Activated T-helper 1 cell treated with anti-CD3 and anti-CD28 coated beads, Interleukin-12 subunit alpha, Interleukin-12 subunit beta, Interleukin-2, Interleukin-4 antibody, amounts not matched to agents 30 ng/mL and 10 ng/mL and 1 ng/mL, durations not matched to agents 14 hours and 24 hours and 36 hours (primary cell): ENCODE results near the gene SHF. TPM values are rescaled to one million over a fixed set of nuclear protein-coding genes. Genes with fewer than 3 reads are reported as not detected.

Experiments
- DNase-seq: peaks from one replicate; pipeline ENCODE4 v3.0.0; 2021; ENCODE audit warnings: low spot score
- H3K27ac Mint-ChIP-seq: one replicate; pipeline ENCODE4 v1.8.0; 2021; ENCODE audit warnings: mild to moderate bottlenecking, mixed read lengths
- H3K27me3 Mint-ChIP-seq: one replicate; pipeline ENCODE4 v1.8.0; 2022; ENCODE audit warnings: mild to moderate bottlenecking, moderate library complexity, mixed read lengths; ENCODE audit not compliant: insufficient read depth
- H3K36me3 Mint-ChIP-seq: one replicate; pipeline ENCODE4 v1.8.0; 2021; ENCODE audit warnings: low read depth, mixed read lengths
- H3K4me1 Mint-ChIP-seq: one replicate; pipeline ENCODE4 v1.8.0; 2021; ENCODE audit warnings: low read depth, mixed read lengths
- H3K4me3 Mint-ChIP-seq: one replicate; pipeline ENCODE4 v1.8.0; 2021; ENCODE audit warnings: mild to moderate bottlenecking, moderate library complexity, mixed read lengths
- H3K9me3 Mint-ChIP-seq: one replicate; pipeline ENCODE4 v1.8.0; 2021; ENCODE audit warnings: mixed read lengths
- intact Hi-C: fragments of 100-400 bp; cut with micrococcal nuclease; formaldehyde crosslinking; loops from one replicate; pipeline ENCODE4 v1.15.1; 2024
- total RNA-seq: library from RNA; stranded (reverse); gene quantifications from 2 replicates; pipeline ENCODE4 v1.2.3, GENCODE V29; 2022

The SHF gene
- total RNA-seq, 1 donor from 2014 or later, result 16.3 TPM

DNA sequence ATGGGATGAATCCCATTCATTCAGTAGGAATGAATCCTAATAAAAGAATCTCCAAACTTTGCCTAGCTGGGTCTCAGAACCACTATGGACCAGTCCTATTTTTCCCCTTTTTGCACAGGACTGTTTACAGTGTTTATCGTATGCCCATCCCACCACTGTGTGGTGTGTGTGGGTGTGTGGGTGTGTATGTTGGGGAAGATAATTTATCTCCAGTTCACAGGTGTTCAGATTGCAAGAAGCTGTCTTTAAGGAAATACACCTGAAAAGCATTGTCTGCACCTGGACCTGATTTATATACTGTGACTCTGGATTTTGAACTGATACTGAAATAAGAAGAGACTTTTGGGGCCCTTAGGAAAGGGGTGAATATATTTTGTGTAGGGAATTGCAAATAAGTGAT, 24.7 kb upstream of the SHF start:
- H3K27ac Mint-ChIP-seq, result no peak overlapping the region
- H3K4me3 Mint-ChIP-seq, result no peak overlapping the region
- no peak for DNase-seq
- peaks cover 7% of the 10 kb centered on the region for H3K27me3 Mint-ChIP-seq
- no peaks in the 10 kb centered on the region for H3K9me3 Mint-ChIP-seq
- intact Hi-C loops, result no loop called here
- H3K4me1 Mint-ChIP-seq, result no peaks in the 10 kb centered on the region
- no peaks in the 10 kb centered on the region for H3K36me3 Mint-ChIP-seq

- Mint-ChIP-seq H3K27me3 (peaks cover 18% of the 10 kb centered on the region), H3K4me3 (no peak overlapping the region), H3K4me1 (peaks cover 9% of the 10 kb centered on the region), H3K36me3 (no peaks in the 10 kb centered on the region), H3K9me3 (no peaks in the 10 kb centered on the region), H3K27ac (peak overlapping the region; percentile 53)
- peak; percentile 50 for DNase-seq
- intact Hi-C loops, result loop anchor here (1.0 kb wide), 3 partner anchors 74 to 409 kb away; no protein-coding TSS in a partner anchor
Measured at GRCh38 chr15:45205192-45205591, 17.4 kb upstream of the SHF start.

- peaks cover 12% of the 10 kb centered on the region for H3K4me1 Mint-ChIP-seq
- peaks cover 20% of the 10 kb centered on the region for H3K27me3 Mint-ChIP-seq
- H3K9me3 Mint-ChIP-seq, result no peaks in the 10 kb centered on the region
- intact Hi-C loops, result no loop called here
- no peak for DNase-seq
- no peak overlapping the region for H3K27ac Mint-ChIP-seq
- no peaks in the 10 kb centered on the region for H3K36me3 Mint-ChIP-seq
- no peak overlapping the region for H3K4me3 Mint-ChIP-seq
Measured at GRCh38 chr15:45203182-45203581, 15.4 kb upstream of the SHF start.

DNA sequence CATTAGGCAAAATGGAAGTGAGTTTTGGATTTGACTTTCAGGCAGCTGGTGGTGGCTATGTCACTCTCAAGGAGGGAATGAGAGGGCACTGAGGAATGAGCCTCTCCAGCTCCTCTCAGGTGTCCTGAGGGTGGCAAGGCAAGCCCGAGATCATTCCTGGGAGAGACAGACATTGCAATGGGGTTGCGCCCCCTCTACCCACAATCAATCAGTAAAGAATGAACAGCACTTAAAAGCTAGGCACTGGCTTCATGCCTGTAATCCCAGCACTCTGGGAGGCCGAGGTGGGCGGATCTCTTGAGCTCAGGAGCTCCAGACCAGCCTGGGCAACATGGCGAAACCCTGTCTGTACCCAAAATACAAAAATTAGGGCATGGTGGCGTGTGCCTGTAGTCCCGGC, 14.1 kb upstream of the SHF start:
- H3K27me3 Mint-ChIP-seq, result peaks cover 14% of the 10 kb centered on the region
- DNase-seq, result no peak
- H3K4me1 Mint-ChIP-seq, result peaks cover 23% of the 10 kb centered on the region
- intact Hi-C loops, result loop anchor here (1.0 to 2.0 kb wide), 3 partner anchors 76 to 435 kb away; no protein-coding TSS in a partner anchor
- H3K27ac Mint-ChIP-seq, result no peak overlapping the region
- no peaks in the 10 kb centered on the region for H3K36me3 Mint-ChIP-seq
- no peaks in the 10 kb centered on the region for H3K9me3 Mint-ChIP-seq
- H3K4me3 Mint-ChIP-seq, result no peak overlapping the region

GRCh38 chr15:45201557-45201859, 13.7 kb upstream of the SHF start:
- DNase-seq, result no peak
- intact Hi-C loops, result loop anchor here (1.0 to 2.0 kb wide), 3 partner anchors 75 to 435 kb away; no protein-coding TSS in a partner anchor
- no peaks in the 10 kb centered on the region for H3K36me3 Mint-ChIP-seq
- H3K27me3 Mint-ChIP-seq, result peaks cover 10% of the 10 kb centered on the region
- peaks cover 23% of the 10 kb centered on the region for H3K4me1 Mint-ChIP-seq
- no peak overlapping the region for H3K27ac Mint-ChIP-seq
- H3K9me3 Mint-ChIP-seq, result no peaks in the 10 kb centered on the region
- H3K4me3 Mint-ChIP-seq, result no peak overlapping the region

DNA sequence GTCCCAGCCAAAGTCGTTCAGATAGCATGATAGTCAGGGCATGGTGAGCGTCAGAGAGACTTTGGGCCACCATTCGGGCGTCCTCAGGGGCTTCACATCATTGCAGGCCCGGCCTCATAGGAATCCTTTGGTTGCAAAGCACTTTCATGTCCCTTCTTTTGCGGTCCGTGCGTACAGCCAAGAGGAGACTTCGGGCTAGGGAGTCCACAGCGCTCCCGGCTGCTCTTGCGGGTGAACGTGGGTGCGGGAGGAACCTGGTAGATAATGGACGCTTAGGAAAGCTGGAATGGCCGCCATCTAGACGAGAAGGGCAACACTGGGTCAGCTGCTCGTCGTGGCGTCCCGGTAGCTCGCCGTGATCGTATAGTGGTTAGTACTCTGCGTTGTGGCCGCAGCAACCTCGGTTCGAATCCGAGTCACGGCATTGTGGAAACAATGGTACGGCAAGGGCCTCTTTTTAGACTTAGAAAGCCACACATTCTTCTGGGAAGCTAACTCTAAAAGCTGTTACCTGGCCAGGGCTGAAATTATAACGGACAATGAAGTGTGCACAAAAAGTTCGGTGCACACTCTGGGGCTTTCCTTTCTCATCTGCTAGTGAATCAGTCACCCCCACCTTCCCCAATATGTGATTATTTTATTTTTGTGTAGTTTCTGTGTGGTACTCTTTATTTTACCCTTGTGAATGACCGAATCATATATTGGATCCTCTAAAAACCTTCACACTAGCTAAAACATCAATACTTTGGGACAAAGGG, 13.2 kb upstream of the SHF start:
- Mint-ChIP-seq H3K4me3 (no peak overlapping the region), H3K36me3 (no peaks in the 10 kb centered on the region), H3K9me3 (no peaks in the 10 kb centered on the region), H3K27me3 (peaks cover 8% of the 10 kb centered on the region), H3K4me1 (peaks cover 23% of the 10 kb centered on the region), H3K27ac (no peak overlapping the region)
- intact Hi-C loops, result loop anchor here (1.0 to 2.0 kb wide), 4 partner anchors 75 to 436 kb away; a partner anchor contains a TSS
- peak; percentile 62 for DNase-seq

- Mint-ChIP-seq H3K9me3 (no peaks in the 10 kb centered on the region), H3K27ac (no peak overlapping the region), H3K36me3 (no peaks in the 10 kb centered on the region), H3K4me3 (no peak overlapping the region), H3K4me1 (peaks cover 19% of the 10 kb centered on the region), H3K27me3 (peaks cover 8% of the 10 kb centered on the region)
- peak; percentile 96 for DNase-seq
- intact Hi-C loops, result loop anchor here (1.0 to 2.0 kb wide), 2 partner anchors 202 to 437 kb away; a partner anchor contains a TSS
Measured at GRCh38 chr15:45200001-45200798, 12.4 kb upstream of the SHF start.

DNA sequence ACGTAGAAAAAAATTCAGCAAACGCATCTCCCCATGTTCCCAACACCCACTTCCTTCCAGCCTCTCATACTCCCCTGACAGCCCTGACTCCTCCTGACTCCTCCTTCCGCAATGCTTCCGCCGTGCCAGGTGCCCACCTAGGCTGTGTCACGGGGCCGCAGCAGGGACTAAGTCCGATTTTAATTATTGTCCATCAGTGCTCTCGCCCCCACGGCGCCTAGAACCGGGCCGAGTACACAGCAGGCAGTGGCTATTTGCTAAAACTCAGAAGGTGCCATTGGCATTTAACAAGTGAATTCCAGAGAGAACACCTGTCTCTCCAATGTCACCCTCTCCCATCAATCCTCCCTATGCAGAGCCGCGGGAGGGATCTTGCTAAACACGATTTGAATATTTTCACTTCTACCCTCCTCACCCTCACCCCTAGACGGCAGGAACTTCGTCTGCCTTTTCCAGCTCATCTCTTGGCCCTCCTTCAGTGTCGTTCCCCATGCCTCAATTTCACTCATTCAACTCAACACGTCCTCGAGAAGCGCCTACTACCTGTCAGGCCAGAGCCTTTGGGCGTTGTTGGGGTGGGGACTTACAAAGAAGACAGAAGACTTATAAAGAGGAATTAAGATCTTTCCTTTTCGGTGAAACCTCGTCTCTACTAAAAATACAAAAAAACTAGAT, 11.5 kb upstream of the SHF start:
- Mint-ChIP-seq H3K9me3 (no peaks in the 10 kb centered on the region), H3K4me3 (no peak overlapping the region), H3K36me3 (no peaks in the 10 kb centered on the region), H3K27me3 (peaks cover 8% of the 10 kb centered on the region), H3K27ac (no peak overlapping the region), H3K4me1 (peaks cover 15% of the 10 kb centered on the region)
- intact Hi-C loops, result loop anchor here (5.0 to 10.0 kb wide), 4 partner anchors 174 to 914 kb away; partner anchors contain the start of genes CTDSPL2, GOLM2 and SORD
- DNase-seq, result no peak

GRCh38 chr15:45198337-45199135, 10.8 kb upstream of the SHF start:
- Mint-ChIP-seq H3K36me3 (no peaks in the 10 kb centered on the region), H3K4me3 (no peak overlapping the region), H3K27me3 (peaks cover 5% of the 10 kb centered on the region), H3K9me3 (no peaks in the 10 kb centered on the region), H3K27ac (no peak overlapping the region), H3K4me1 (peaks cover 15% of the 10 kb centered on the region)
- peak; percentile 94 for DNase-seq
- intact Hi-C loops, result loop anchor here (1.0 to 10.0 kb wide), 8 partner anchors 10 to 914 kb away; partner anchors contain the start of genes BLOC1S6, CTDSPL2, GOLM2 and SORD

DNA sequence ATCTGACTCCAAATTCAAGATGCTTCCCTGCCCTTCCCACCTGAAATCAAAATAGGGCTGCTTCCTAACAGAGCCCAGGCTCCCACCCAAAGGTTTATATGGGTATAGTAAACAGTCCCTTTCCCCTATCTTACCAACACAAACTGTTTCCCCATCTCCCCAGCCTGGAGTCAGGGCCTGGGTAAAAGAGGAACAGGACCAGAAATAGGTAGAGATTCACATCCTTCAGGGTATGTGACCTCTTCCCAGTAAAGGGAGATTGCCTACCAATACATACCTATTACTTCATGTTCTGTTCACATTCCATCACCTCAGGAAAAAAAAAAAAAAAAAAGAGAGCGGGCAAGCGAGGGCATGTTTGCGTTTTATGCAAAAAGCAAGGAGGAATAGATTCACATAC, 9.7 kb upstream of the SHF start:
- Mint-ChIP-seq H3K27me3 (peaks cover 3% of the 10 kb centered on the region), H3K4me3 (peak overlapping the region; percentile 85), H3K9me3 (no peaks in the 10 kb centered on the region), H3K36me3 (no peaks in the 10 kb centered on the region), H3K4me1 (peaks cover 15% of the 10 kb centered on the region), H3K27ac (peak overlapping the region; percentile 85)
- intact Hi-C loops, result loop anchor here (5.0 to 10.0 kb wide), 4 partner anchors 173 to 913 kb away; partner anchors contain the start of genes CTDSPL2, GOLM2 and SORD
- DNase-seq, result no peak

DNA sequence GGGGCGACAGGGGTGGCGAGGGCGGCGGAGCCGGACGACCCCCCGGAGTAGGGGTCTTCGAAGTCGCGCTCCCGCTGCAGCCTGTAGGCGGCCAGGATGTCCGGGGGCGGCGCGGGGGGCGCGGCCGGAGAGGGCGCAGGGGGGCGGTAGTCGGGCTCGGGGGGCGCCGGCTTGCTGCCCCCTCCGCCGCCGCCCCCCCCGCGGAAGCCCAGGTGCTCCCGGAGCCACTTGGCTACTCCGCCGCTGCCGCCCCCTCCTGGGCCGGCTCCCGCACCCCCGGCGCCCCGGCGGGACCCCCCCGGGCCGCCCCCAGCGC, 230 bp downstream of the SHF start:
- H3K27me3 Mint-ChIP-seq, result peaks cover 7% of the 10 kb centered on the region
- H3K4me3 Mint-ChIP-seq, result no peak overlapping the region
- H3K36me3 Mint-ChIP-seq, result peaks cover 2% of the 10 kb centered on the region

More for the DNA sequence above, 230 bp downstream of the SHF start:
- no peak for DNase-seq
- intact Hi-C loops, result no loop called here
- Mint-ChIP-seq H3K9me3 (no peaks in the 10 kb centered on the region), H3K4me1 (peaks cover 33% of the 10 kb centered on the region), H3K27ac (no peak overlapping the region)
